Measurements from ENCODE around the gene CDK1.

The CDK1 gene

DNA sequence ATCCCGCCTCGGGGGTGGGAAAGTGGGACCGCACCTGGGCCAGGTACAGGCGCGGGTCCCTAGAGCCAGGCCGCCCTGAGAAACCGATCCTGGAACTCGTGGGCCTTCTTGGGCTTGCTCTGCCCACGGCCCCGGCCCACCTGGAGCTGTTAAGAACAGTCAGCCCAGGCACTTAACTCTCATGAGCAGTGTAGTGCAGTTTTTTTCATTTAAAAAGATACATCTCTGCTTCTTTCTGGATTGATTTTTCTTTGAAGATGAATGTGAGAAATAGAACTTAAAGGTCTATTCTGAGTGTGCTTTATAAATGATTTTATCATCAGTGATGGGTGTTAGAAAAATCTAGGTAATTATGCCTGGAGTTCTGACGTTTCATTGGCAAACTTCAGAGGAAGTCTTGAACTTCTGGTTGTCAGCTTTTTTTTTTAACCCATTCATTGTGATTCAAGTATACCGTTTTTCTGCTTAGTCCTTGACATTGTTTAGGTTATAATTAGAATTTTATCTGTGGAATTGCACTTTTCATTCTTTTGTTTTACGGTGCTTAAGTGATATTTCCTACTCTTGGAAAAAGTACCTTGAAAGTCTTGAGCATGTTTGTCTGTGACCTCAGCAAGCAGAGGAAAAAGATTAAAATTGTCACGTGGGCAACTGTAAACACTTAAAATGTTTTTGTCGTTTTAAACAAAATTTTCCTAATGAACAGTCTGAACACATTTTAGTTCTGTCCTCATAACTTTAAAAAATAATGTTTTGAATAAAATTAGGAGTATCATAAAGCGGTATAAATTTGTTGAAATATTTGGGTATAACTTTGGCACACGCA lies 906 bp downstream of the CDK1 start:
- no peak for DNase-seq

GRCh38 chr10:60781661-60782060 lies 3.4 kb downstream of the CDK1 start:
- no peak for DNase-seq

GRCh38 chr10:60784641-60785040 lies 6.4 kb downstream of the CDK1 start:
- DNase-seq = no peak

- no peak for DNase-seq
Observed at GRCh38 chr10:60788544-60788943, 10.3 kb downstream of the CDK1 start.

- DNase-seq = no peak
Observed at GRCh38 chr10:60789340-60789739, 11.1 kb downstream of the CDK1 start.

- DNase-seq = no peak
Observed at GRCh38 chr10:60794953-60795352, 16.7 kb downstream of the CDK1 start.

DNA sequence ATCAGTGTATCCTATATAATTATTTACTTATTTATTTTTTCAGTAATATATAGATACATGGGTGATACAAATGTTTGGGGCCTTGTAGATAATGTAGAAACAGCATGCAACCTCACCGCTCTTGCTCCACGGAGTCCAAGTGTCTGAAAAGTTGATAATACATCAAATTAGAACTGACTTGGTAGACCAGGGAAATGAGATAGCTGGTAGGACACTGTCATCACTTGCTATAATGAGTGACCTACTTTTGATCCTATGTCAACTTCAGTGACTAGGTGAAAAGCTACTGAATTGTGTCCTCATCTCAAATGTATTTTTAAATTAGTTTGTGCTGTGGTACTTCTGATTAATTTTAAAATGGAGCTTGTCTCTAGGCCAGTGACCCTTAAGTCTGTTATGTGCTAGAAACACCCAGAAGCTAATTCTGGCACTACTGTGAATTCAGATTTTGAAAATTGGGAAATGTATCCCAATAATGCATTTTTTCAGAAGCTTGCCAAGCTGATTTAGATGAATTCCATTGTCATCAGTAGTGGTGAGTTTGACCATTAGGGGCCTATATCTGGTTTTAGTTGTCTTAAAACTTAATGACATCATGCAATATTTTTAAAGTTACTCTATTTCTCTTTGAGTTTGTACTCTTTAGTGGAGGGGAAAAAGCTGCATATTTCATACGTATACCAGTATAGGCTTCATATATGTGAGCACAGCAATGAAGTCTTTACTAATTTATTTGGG lies 17.4 kb downstream of the CDK1 start:
- DNase-seq = no peak

- no peak for DNase-seq
Observed at GRCh38 chr10:60796481-60796880, 18.2 kb downstream of the CDK1 start.

- DNase-seq = no peak
Observed at GRCh38 chr10:60797200-60797599, 18.9 kb downstream of the CDK1 start.

- DNase-seq = peak; percentile 53
Observed at GRCh38 chr10:60798031-60798430, 19.8 kb downstream of the CDK1 start.

GRCh38 chr10:60798870-60799269 lies 20.6 kb downstream of the CDK1 start:
- no peak for DNase-seq

DNA sequence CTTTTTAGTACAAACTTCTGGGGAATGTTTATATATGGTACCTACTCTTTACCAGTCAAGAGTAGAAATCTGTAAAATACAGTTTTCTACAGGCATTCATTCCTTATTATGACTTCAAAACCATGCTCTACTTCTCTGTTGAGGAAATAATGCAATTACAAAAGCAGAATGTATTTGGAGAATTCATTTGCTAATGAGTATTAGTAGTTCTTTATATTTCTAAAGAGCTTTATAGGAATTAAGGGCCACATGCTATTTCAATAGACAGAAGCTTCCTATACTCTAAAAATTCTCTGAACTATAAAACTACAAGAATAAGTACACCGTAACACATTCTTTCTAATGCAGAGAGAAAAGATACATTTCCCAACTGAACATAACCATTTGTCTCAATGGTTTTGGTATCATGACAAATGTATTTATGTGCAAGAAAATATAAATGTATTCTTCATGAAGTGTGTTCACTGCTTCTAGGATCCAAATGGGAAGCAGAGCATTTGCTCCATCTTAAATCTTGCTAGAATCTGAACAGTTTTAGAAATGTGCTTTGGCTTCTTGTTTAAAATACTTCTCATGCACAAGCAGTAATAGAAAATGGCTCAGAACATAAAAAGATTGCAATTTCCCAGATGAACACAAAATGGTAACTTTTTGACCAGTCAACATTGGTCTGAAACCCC lies 21.8 kb downstream of the CDK1 start:
- no peak for DNase-seq

GRCh38 chr10:60800918-60801317 lies 22.6 kb downstream of the CDK1 start:
- DNase-seq = no peak

DNA sequence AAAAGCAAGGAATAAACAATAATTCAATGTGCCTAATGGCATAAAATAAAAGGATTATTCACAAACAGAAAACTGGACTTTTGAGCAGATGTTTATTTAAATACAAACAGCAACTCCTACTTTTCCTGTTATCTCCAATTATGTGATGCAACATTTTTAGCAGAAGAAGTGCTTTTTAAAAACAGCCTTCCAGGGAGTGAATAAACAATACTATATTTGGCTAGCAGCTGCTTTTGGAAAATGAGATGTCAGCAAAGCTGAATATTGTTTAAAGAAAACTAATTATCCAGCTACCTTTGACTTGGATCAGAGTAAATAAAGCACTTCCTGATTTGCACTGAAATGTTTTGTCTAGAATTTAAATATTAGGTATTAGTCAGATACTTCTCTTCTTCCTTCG lies 23.2 kb downstream of the CDK1 start:
- DNase-seq = peak; percentile 21

DNA sequence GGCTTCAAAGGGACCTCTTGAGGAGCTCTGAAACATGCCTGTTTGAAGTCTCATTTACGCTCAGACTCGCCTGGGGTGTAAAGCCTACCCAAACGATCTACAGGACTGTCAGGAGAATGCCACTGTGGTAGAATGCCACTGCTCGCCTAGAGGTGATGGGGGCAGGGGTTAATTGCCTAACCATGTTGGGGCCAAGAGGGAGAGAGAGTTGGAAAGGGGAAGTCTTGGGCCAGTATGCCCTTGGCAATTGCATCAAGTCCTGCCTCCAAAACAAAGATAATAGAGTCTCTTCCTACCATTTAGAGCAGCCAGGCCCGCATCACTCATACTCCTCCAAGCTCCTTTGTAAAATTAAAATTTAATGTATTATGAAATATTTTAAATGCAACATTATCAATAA lies 25.2 kb downstream of the CDK1 start:
- DNase-seq = no peak

DNA sequence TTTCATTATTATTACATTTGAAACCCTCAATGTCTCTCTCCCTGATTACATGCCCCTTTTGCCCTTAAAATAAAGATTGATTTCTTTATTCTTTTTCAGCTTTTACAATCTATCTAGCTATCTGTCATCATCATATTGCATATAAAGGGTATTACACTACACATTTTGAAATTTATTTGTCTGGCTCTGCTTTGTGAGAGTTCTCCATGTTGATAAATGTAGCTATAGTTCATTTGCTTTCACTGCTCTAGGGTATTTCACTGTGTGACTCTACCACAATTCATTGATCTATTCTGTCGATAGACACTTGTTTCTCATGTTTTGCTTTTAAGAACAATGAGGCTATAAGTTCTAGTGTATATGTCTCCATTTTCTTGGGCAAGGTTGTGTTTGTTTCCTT lies 25.6 kb downstream of the CDK1 start:
- DNase-seq = no peak

DNA sequence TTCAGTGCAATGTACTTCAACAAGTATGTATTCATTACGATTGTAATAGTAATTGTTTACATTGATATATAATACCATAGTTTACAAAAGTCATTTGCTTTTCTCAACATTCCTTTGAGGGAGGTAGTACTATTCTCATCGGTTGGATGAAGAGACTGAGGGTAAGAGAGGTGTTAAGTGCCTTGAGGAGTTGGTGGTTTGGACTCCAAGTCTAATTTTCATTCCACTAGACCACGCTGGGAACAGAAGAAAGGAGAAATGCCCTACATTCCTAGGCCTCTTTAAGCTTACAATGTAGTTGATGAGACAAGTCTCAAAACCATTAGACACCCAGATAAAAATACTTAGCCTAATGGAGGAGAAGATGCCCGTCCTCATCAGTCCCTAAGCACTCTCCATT lies 28.6 kb downstream of the CDK1 start:
- DNase-seq = no peak

GRCh38 chr10:60807499-60807898 lies 29.2 kb downstream of the CDK1 start:
- DNase-seq = no peak

GRCh38 chr10:60808036-60808435 lies 29.8 kb downstream of the CDK1 start:
- DNase-seq = no peak

- DNase-seq = peak; percentile 84
Observed at GRCh38 chr10:60809157-60809556, 30.9 kb downstream of the CDK1 start.

DNA sequence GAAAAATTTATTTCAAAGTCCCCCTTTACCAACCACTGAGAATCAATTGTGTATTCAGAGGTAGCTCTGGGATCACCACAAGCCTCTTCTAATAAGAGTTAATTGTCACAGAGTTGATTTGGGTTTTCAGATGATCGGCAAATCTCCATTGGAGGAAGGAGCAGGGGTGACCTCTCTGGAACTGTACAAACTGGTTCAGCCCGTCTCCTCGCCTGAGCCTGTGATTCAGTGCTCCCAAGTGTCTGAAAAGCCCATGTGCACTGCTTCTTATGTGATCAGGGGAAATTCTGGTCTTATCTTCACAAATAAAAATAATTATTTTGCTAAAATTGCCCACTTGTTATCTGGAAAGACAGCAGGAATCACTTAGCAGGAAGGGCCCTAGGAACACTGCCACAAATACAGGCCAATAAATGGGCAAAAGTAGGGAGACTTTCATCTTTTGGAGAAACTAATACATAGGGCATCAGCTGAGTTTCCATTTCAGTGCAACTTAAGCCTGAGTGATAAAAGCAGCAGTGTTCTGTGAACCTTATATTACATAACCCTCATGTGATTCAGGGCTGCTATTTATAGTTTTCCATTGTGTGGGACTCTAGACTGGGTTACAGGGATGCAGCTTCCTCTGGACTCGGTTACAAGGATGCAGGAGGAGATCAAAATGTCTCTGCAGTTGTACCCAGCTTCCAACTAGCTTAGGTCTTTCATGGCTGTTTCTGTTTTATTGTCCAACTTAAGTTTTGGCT lies 32.3 kb downstream of the CDK1 start:
- DNase-seq = peak; percentile 45

DNA sequence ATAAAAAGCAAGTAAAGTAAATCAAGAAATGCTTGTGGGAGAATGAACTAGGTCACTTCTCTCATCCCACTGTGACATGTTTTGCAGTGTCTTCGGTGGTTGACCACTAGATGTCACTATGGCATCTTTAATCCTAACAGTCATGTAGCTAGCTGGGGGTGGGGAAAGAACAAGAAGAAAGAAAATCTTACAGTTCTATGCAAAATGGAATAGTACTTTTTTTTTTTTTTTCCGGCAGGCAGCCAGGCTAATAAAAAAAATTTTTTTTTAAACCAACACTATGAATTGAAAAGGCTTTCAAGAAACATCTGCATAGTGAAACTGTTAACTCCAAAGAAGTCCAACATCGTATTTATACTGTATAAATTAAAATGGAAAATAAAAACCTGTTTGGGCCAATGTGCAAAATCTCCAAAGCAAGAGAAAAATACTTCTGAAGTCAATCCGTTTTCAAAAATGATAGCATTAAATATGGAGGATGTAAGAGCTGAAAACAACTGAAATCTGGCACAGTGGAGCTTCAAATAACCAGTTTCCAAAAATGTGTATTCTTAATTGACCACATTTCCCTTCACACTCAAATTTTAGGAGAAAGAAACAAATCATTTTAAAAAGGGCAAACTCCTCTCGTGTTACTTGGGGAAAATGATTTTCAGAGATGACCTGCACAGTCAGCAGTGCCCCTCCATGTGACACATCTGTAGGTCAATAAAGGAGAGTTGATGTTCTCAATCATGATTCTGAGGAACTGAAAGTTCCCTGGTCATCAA lies 38.5 kb downstream of the CDK1 start:
- peak; percentile 73 for DNase-seq
